ENCODE measurements around the gene CLMP.

The CLMP gene

GRCh38 chr11:123188508-123189165 lies 6.4 kb downstream of the CLMP start:
- peak; percentile 93 for DNase-seq (ENCODE audit: low spot score)

DNA sequence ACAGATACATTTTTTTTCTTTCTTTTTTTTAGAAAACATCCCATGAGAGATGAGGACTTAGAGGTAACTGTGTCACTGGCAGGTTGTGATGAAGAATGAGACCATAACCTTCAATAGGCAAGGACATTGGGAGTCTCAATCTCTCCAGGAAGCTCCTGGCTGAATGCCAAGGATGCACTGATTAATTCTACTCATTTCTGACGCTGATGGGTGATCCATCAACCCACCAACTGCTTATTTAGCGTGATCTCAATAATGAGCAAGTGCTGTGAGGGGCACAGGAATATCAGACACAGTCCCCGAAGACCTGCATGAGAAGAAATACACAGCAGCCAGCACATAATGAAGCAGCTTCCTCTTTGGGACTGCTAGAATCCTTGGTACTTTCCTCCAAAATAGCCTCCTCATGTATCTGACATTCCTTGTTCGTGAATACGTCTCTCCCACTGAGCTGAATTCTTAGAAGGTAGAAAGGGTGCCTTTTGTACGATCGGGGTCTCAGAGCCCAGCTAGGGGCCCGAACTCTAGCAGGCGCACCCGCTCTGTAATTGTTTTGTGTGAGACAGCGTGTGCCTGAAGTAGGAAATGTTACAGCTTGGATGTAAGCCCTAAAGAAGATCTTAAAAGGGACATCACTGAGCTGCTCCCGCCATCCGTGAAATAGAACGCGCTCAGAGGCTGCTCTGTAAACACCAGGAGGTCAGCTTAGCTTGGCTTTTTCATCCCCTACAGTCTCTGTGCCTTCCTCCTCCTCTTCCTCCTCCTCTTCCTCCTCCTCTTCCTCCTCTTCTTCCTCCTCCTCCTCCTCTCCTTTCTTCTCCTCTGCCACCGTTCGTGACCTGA lies 7.2 kb downstream of the CLMP start:
- DNase-seq (ENCODE audit: low spot score): peak; percentile 60

- DNase-seq (ENCODE audit: low spot score): no peak
Measured at GRCh38 chr11:123187248-123187647, 7.8 kb downstream of the CLMP start.

DNA sequence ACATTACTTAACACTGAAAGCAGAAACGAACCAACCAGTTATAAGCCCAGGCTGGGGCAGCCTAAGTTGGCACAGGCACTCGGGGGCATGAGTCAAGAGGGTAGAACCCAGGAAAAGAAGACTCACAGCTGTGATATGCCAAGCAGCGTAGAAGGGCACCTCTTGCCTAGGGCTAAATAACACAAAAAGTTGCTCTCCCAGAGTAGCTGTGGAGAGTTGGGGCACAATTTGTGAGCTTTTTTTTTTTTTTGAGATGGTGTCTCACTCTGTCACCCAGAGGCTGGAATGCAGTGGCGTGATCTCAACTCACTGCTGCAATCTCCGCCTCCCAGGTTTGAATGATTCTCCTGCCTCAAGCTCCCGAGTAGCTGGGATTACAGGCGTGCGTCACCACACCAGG lies 8.8 kb downstream of the CLMP start:
- DNase-seq (ENCODE audit: low spot score): no peak

- DNase-seq (ENCODE audit: low spot score): no peak
Measured at GRCh38 chr11:123185326-123185725, 9.7 kb downstream of the CLMP start.

DNA sequence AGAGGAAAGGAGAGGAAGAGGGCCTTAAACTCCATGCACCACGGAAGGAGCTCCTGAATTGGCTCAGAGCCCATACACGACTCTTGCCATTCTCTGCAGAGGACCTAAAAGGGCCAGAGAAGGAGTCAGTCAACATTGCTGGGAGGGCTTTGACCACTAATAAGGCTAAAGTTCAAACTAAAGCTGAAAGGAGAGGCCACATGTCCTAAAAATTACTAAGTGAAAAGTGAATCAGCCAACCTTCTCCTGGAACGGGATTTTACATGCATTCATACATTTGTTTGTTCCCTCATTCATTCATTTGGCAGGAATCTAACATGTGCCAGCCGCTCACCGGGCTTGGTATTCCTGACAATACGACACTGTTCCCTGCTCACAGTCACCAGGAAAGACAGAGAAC lies 10.5 kb downstream of the CLMP start:
- DNase-seq (ENCODE audit: low spot score): no peak

GRCh38 chr11:123183391-123184099 lies 11.5 kb downstream of the CLMP start:
- no peak for DNase-seq (ENCODE audit: low spot score)

GRCh38 chr11:123181767-123182500 lies 13.1 kb downstream of the CLMP start:
- DNase-seq (ENCODE audit: low spot score): no peak

DNA sequence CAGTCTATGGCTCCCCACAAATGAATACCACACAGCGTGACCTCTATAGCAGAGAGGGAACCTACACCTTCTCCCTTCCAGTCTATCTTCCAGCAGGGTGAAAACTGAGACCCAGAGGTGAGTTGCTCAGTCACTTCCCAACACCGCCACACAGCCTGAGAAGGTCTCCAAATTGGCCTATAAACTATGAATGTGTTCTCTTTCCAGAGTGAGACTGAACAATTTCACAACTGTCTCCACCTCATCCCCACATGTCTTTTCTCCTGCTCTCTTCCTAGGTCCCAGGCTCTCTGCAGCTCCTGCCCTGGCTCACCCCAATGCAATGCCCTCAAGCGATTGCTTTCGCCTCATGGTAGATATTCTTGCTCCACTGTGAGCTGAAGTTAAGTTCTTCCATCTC lies 14.0 kb downstream of the CLMP start:
- DNase-seq (ENCODE audit: low spot score): no peak

DNA sequence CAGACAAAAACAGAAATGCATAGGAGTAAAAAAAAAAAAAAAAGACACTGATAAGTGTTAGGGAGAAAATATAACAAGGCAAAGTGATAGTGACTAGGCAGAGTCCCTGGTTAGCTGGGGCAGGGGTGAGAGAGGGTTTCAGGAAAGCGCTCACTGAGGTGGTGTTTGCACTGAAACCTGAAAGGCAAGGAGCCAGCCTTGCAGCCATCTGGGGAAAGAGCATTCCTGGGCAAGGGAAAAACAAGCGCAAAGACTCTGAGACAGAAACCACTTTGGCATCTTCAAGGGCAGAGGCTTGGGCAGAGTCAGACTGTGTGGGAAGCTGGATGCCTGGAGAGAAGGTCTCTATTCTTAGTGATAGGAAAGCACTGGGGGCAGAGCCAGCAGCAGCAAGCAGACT lies 14.5 kb downstream of the CLMP start:
- no peak for DNase-seq (ENCODE audit: low spot score)

DNA sequence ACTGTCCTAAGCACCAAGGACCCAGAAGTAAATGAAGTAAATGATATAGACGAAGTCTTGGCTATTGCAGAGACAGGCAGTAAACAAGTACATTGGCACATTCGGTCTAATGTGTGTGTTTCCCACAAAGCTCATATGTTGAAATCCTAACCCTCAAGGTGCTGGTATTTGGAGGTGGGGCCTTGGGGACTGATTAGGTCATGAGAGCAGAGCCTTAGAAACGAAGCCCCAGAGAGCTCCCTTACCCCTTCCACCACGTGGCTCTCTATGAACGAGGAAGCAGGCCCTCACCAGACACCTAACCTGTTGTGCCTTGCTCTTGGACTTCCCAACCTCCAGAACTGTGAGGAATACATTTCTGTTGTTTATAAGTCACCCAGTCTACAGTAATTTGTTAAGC lies 14.9 kb downstream of the CLMP start:
- no peak for DNase-seq (ENCODE audit: low spot score)

- no peak for DNase-seq (ENCODE audit: low spot score)
Measured at GRCh38 chr11:123179586-123179985, 15.5 kb downstream of the CLMP start.

DNA sequence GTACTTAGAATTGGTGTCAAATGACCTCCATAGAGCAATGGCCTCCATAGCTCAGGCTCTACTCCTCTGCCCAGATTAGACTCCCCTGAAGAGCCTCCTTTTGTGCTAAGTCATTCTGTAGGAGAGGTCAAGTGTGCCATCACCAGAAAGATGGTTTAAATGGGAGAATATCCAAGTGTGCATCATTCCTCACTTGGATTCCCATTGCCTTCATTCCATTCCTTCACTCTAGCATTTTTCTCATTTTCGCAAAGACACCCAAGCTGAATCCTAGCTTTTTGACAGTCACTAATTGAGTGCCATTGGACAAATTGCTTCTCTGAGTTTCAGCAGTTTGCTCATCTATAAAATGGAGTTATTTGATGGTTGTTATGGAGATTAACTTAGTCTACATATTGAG lies 16.9 kb downstream of the CLMP start:
- no peak for DNase-seq (ENCODE audit: low spot score)

- DNase-seq (ENCODE audit: low spot score): no peak
Measured at GRCh38 chr11:123176785-123177184, 18.3 kb downstream of the CLMP start.

DNA sequence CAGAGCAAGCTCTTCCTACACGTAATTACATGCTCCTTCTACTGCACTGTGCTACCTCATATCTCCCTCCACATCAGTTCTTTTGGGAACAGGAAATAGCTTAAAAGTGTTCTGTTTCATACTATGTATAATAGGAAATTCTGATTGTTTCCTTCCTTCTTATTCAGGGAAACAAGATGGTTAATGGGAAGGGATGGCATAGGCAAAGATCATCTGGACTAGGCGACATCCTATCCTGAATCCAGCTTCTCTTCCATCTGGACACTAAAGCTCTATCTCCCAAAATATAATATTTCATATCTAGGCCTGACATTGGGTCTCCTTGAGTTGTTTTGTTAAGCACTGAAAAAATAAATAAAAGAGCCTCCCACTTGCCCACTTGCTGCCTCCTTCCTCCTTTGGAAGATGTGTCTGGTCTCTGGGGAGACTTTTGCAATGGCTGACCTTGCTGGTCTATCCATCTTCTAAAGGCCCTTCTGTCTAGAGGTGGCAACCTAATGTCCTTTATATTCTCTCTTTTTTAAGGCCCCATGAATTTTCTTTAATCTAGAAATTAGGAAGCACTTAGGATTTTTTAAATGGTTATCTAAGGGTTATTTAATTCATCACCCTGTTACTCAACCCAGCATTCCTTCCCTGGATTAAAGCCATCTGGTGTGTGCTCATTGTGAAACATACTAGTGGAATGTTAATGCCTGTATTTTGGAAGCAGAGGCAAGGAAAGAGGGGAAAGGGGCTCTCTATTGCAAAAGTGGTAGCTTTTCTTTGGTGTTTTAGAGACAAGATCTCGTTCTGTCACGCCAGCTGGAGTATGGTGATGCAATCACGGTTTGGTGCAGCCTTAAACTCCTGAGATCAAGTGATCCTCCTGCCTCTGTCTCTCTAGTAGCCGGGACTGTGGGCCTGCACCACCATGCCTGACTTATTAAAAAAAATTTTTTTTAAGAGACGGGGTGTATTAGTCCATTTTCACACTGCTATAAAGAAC lies 20.6 kb downstream of the CLMP start:
- DNase-seq (ENCODE audit: low spot score): no peak

GRCh38 chr11:123173856-123174186 lies 21.2 kb downstream of the CLMP start:
- no peak for DNase-seq (ENCODE audit: low spot score)

GRCh38 chr11:123173040-123173855 lies 21.8 kb downstream of the CLMP start:
- DNase-seq (ENCODE audit: low spot score): no peak

DNA sequence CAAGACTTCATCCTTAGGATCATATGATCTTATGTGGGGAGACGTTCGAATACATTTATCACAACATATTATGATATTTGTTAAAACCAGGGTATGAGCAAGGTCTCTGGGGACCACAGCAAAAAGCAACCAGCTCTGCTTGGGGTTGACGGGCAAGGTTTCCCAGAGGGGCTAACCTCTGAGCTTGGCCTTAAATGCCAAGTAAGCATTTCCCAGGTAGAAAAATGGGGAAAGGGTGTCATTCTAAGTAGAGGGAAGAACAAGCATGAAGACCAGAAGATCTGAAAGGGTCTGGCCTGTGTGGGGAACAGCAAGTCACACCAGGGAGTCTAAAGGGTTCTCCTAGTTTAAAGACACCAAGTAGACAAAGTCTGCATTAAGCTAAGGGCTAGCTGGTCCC lies 24.1 kb downstream of the CLMP start:
- DNase-seq (ENCODE audit: low spot score): no peak

DNA sequence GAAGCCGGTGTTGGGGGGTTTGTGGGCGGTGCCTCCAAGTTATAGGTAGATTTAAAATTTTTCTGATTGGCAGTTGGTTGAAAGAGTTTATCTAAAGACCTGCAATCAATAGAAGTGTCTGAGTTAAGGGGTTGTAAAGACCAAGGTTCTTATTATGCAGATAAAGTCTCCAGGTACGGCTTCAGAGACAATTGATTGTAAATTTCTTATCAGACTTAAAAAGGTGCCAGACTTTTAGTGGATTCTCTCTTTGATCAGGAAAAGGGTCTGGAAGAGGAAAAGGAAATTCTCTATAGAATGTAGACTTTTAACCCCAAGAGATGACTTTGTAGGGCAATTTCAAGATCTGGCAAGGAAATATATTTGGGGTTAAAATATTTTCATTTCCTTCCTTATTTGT lies 25.2 kb downstream of the CLMP start:
- no peak for DNase-seq (ENCODE audit: low spot score)

GRCh38 chr11:123168955-123169484 lies 26.0 kb downstream of the CLMP start:
- DNase-seq (ENCODE audit: low spot score): no peak

Measured in pons (tissue), 1 donor.